ENCODE results near the gene GBP1.

GRCh38 chr1:89008511-89008910, 56.5 kb downstream of the GBP1 start:
- TF ChIP-seq CEBPB (IDR thresholded peaks at IDR 0.05; ENCODE audit: low read depth, low read length) (no peak), FOS (IDR thresholded peaks at IDR 0.05; ENCODE audit: low read depth, low read length) (no peak), RAD21 (IDR thresholded peaks at IDR 0.05; ENCODE audit: low read length) (no peak), POLR2A (IDR thresholded peaks at IDR 0.05; ENCODE audit: low read depth, low read length) (no peak), BHLHE40 (IDR thresholded peaks at IDR 0.05; ENCODE audit: low read depth, low read length) (no peak), ELK1 (IDR thresholded peaks at IDR 0.05; ENCODE audit: borderline replicate concordance, low read depth, low read length) (no peak), RCOR1 (IDR thresholded peaks at IDR 0.05; ENCODE audit: insufficient replicate concordance, low read length) (no peak), NFE2L2 (IDR thresholded peaks at IDR 0.05; ENCODE audit: low read depth, low read length) (no peak), MAFK (IDR thresholded peaks at IDR 0.05; ENCODE audit: low read depth, low read length) (no peak)
- TF ChIP-seq, protein P1, sequence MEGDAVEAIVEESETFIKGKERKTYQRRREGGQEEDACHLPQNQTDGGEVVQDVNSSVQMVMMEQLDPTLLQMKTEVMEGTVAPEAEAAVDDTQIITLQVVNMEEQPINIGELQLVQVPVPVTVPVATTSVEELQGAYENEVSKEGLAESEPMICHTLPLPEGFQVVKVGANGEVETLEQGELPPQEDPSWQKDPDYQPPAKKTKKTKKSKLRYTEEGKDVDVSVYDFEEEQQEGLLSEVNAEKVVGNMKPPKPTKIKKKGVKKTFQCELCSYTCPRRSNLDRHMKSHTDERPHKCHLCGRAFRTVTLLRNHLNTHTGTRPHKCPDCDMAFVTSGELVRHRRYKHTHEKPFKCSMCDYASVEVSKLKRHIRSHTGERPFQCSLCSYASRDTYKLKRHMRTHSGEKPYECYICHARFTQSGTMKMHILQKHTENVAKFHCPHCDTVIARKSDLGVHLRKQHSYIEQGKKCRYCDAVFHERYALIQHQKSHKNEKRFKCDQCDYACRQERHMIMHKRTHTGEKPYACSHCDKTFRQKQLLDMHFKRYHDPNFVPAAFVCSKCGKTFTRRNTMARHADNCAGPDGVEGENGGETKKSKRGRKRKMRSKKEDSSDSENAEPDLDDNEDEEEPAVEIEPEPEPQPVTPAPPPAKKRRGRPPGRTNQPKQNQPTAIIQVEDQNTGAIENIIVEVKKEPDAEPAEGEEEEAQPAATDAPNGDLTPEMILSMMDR (conservative IDR thresholded peaks at IDR 0.05; ENCODE audit: low read depth, low read length): no peak
- TF ChIP-seq, protein P2, sequence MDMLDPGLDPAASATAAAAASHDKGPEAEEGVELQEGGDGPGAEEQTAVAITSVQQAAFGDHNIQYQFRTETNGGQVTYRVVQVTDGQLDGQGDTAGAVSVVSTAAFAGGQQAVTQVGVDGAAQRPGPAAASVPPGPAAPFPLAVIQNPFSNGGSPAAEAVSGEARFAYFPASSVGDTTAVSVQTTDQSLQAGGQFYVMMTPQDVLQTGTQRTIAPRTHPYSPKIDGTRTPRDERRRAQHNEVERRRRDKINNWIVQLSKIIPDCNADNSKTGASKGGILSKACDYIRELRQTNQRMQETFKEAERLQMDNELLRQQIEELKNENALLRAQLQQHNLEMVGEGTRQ (IDR thresholded peaks at IDR 0.05; ENCODE audit: low read depth, low read length): no peak

Data from IMR-90 (cell line).